Activated naive CD4-positive, alpha-beta T cell treated with anti-CD3 and anti-CD28 coated beads for 36 hours (primary cell): Measurements from ENCODE around the gene ARHGAP6. TPM values are rescaled to one million over a fixed set of nuclear protein-coding genes. Genes with fewer than 3 reads are reported as not detected.
"Not testable (repeated sequence)": the region's sequence is repeated elsewhere in the genome, so short reads cannot be mapped to it uniquely, and the experiment has no call there.

Source experiments
- CTCF ChIA-PET: fragments of 350-600 bp; sonication (Branson Sonifier 250); formaldehyde crosslinking; loops from one replicate; lab custom pipeline; 2021; ENCODE audit warnings: antibody characterized with exemption; lab: Charles Lee
- DNase-seq: peaks from one replicate; pipeline ENCODE4 v3.0.0-alpha.2; 2020
- H3K27ac Mint-ChIP-seq: one replicate; pipeline ENCODE4 v1.8.0; 2021; ENCODE audit warnings: mild to moderate bottlenecking, mixed read lengths
- H3K27me3 Mint-ChIP-seq: one replicate; pipeline ENCODE4 v1.8.0; 2021; ENCODE audit warnings: low read depth, mixed read lengths
- H3K36me3 Mint-ChIP-seq: one replicate; pipeline ENCODE4 v1.8.0; 2021; ENCODE audit warnings: low read depth, mixed read lengths
- H3K4me1 Mint-ChIP-seq: one replicate; pipeline ENCODE4 v1.8.0; 2021; ENCODE audit warnings: low read depth, mixed read lengths
- H3K4me3 Mint-ChIP-seq: one replicate; pipeline ENCODE4 v1.8.0; 2021; ENCODE audit warnings: mild to moderate bottlenecking, moderate library complexity, mixed read lengths
- H3K9me3 Mint-ChIP-seq: one replicate; pipeline ENCODE4 v1.8.0; 2021; ENCODE audit warnings: mixed read lengths
- intact Hi-C: fragments of 100-400 bp; cut with micrococcal nuclease; formaldehyde crosslinking; loops from one replicate; pipeline ENCODE4 v1.15.1; 2023
- total RNA-seq, 2 experiments: library from RNA; stranded (reverse); gene quantifications; one replicate each; pipeline ENCODE4 v1.2.3, GENCODE V29; 2021

The ARHGAP6 gene
- total RNA-seq, 2 experiments from 2014 or later = not detected

- CTCF ChIA-PET = no interaction called here
- intact Hi-C loops = no loop called here
- Mint-ChIP-seq H3K27me3 (peaks cover 2% of the 10 kb centered on the region), H3K9me3 (peaks cover 5% of the 10 kb centered on the region), H3K27ac (no peak overlapping the region), H3K4me3 (no peak overlapping the region), H3K4me1 (no peaks in the 10 kb centered on the region), H3K36me3 (no peaks in the 10 kb centered on the region)
- no peak for DNase-seq
These were observed 36.0 kb downstream of the ARHGAP6 start for GRCh38 chrX:11629593-11630211.

DNA sequence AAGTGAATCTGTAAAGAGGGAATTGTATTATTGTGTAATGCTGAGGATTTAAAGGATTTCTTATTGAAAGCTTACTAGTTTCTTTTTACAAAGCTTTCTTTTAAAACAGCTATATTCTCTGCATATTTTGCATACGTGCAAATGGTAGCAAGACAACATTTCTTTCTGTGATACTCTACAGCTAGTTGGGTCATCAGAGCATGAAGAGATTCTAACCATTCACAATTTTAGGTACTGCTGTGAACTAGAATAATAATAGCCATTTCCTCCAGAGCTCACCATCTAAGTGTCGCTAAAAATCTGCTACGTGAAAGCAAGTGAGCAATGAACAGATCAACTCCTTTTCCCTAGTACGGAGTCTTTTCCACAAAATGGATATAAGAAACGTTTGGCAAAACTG is 37.3 kb downstream of the ARHGAP6 start:
- no peak for DNase-seq
- no peaks in the 10 kb centered on the region for H3K4me1 Mint-ChIP-seq
- intact Hi-C loops = no loop called here
- H3K9me3 Mint-ChIP-seq = peaks cover 7% of the 10 kb centered on the region
- H3K27ac Mint-ChIP-seq = no peak overlapping the region
- CTCF ChIA-PET = no interaction called here
- no peaks in the 10 kb centered on the region for H3K36me3 Mint-ChIP-seq
- no peak overlapping the region for H3K4me3 Mint-ChIP-seq
- H3K27me3 Mint-ChIP-seq = peaks cover 2% of the 10 kb centered on the region

- Mint-ChIP-seq H3K36me3 (no peaks in the 10 kb centered on the region), H3K4me3 (no peak overlapping the region), H3K27ac (no peak overlapping the region), H3K9me3 (peaks cover 7% of the 10 kb centered on the region), H3K4me1 (no peaks in the 10 kb centered on the region), H3K27me3 (peaks cover 2% of the 10 kb centered on the region)
- CTCF ChIA-PET = no interaction called here
- intact Hi-C loops = no loop called here
- no peak for DNase-seq
These were observed 39.4 kb downstream of the ARHGAP6 start for GRCh38 chrX:11626351-11626750.

DNA sequence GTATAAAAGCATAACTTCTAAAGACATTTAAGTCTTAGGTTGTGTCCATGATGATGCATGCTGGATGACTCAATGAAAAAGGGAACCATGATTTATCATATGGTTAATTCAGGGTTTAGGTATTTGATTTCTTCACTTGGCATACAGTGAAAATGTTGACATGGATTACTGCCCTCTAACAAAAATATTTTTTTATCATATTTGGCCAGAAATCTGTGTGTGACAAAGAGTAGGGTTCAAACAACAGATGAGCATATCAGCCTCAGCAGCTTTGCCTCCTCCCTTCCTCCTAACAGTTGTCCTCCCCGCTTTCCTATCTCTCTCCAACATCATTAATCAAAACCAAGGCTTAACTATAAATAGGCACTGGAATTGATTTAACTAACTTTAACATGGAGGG is 46.3 kb downstream of the ARHGAP6 start:
- Mint-ChIP-seq H3K4me3 (no peak overlapping the region), H3K27me3 (no peaks in the 10 kb centered on the region), H3K27ac (no peak overlapping the region), H3K4me1 (no peaks in the 10 kb centered on the region), H3K36me3 (no peaks in the 10 kb centered on the region), H3K9me3 (peaks cover 2% of the 10 kb centered on the region)
- intact Hi-C loops = no loop called here
- no peak for DNase-seq
- CTCF ChIA-PET = no interaction called here

DNA sequence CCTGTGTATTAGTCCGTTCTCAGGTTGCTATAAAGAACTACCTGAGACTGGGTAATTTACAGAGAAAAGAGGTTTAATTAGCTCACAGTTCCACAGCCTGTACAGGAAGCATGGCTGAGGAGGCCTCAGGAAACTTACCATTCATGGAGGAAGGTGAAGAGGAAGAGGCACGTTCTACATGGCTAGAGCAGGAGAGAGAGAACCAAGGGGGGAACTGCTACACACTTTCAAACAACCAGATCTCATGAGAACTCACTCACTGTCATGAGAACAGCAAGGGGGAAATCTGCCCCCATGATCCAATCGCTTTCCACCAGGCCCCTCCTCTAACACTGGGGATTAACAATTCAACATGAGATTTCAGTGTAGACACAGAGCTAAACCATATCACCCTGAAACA is 51.5 kb downstream of the ARHGAP6 start:
- H3K27me3 Mint-ChIP-seq, DNase-seq, H3K4me1 Mint-ChIP-seq, H3K9me3 Mint-ChIP-seq, H3K36me3 Mint-ChIP-seq, H3K27ac Mint-ChIP-seq, intact Hi-C loops, CTCF ChIA-PET, H3K4me3 Mint-ChIP-seq: not testable (repeated sequence)

GRCh38 chrX:11611965-11612364 is 53.8 kb downstream of the ARHGAP6 start:
- no peak for DNase-seq
- CTCF ChIA-PET = interaction anchor here (0.6 kb wide), 1 partner anchor 133 kb away, joined by 3 read pairs; no protein-coding TSS in a partner anchor
- no peak overlapping the region for H3K27ac Mint-ChIP-seq
- H3K9me3 Mint-ChIP-seq = no peaks in the 10 kb centered on the region
- H3K4me1 Mint-ChIP-seq = no peaks in the 10 kb centered on the region
- intact Hi-C loops = no loop called here
- peaks cover 3% of the 10 kb centered on the region for H3K27me3 Mint-ChIP-seq
- no peaks in the 10 kb centered on the region for H3K36me3 Mint-ChIP-seq
- H3K4me3 Mint-ChIP-seq = no peak overlapping the region

DNA sequence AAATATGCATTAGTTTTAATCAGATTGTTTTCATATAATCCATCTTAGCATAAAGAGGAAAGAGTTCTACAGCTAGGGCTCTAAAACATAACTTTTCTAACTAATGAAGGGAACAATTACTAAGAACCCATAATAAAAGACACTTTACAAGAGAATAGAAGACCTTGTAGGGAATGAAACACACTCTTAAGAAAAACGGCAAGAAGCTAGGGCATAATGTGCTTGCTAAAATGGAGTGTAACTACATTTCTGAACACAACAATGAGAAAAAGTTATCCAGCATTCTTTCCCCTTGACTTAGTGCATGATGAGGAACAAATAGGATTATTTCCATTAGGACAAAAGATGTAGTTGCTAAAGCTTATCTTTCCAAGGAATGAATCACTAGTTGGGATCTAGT is 54.6 kb downstream of the ARHGAP6 start:
- H3K36me3 Mint-ChIP-seq = no peaks in the 10 kb centered on the region
- H3K27ac Mint-ChIP-seq = no peak overlapping the region
- DNase-seq = no peak
- peaks cover 3% of the 10 kb centered on the region for H3K27me3 Mint-ChIP-seq
- intact Hi-C loops = no loop called here
- H3K9me3 Mint-ChIP-seq = no peaks in the 10 kb centered on the region
- H3K4me3 Mint-ChIP-seq = no peak overlapping the region
- H3K4me1 Mint-ChIP-seq = no peaks in the 10 kb centered on the region
- CTCF ChIA-PET = no interaction called here

DNA sequence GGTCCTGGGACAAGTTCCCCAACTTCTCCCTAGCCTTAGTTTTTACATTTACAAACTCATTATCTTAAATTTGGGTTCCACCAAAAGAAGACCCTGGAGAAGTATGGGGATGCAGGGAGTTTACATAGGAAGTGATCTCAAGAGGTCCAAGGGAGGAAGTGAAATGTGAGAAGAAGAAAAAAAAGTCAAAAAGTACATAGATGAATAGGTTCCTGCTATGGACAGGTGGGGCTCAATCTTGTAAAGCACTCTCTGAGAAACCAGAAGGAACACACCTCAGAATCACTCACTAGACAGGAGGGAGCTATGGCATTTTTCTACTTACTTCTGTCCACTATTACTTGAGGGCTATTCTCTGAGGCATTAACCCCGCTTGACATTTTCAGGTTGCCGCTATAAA is 56.6 kb downstream of the ARHGAP6 start:
- no peak for DNase-seq
- CTCF ChIA-PET = no interaction called here
- intact Hi-C loops = no loop called here
- Mint-ChIP-seq H3K4me3 (no peak overlapping the region), H3K9me3 (no peaks in the 10 kb centered on the region), H3K4me1 (no peaks in the 10 kb centered on the region), H3K27me3 (peaks cover 3% of the 10 kb centered on the region), H3K36me3 (no peaks in the 10 kb centered on the region), H3K27ac (no peak overlapping the region)

GRCh38 chrX:11606408-11606807 is 59.3 kb downstream of the ARHGAP6 start:
- Mint-ChIP-seq H3K27me3 (peaks cover 3% of the 10 kb centered on the region), H3K27ac (no peak overlapping the region), H3K4me1 (no peaks in the 10 kb centered on the region), H3K9me3 (no peaks in the 10 kb centered on the region), H3K4me3 (no peak overlapping the region), H3K36me3 (no peaks in the 10 kb centered on the region)
- no peak for DNase-seq
- CTCF ChIA-PET = no interaction called here
- intact Hi-C loops = no loop called here

DNA sequence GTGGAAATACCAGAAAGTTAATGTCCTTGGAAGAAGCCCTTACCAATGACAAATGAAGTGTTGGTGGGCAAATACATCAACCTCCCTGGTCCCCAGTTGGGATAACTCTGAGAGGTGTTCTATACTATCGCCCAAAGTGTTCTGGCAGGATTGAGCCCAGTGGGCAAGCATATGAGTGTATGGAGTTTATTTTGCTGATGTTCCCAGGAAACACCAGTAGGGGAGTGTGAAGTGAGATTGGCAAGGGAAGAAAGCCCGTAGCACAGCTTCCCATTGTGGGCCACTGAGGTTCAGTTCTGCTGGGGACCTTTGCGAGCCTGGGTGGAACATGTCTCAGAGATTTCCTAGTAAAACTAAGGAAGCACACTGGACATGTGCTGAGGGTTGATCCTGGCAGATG is 65.1 kb downstream of the ARHGAP6 start:
- no peaks in the 10 kb centered on the region for H3K4me1 Mint-ChIP-seq
- no peaks in the 10 kb centered on the region for H3K36me3 Mint-ChIP-seq
- no peaks in the 10 kb centered on the region for H3K9me3 Mint-ChIP-seq
- CTCF ChIA-PET = no interaction called here
- intact Hi-C loops = no loop called here
- H3K27me3 Mint-ChIP-seq = no peaks in the 10 kb centered on the region
- no peak for DNase-seq
- H3K4me3 Mint-ChIP-seq = no peak overlapping the region
- H3K27ac Mint-ChIP-seq = no peak overlapping the region

GRCh38 chrX:11597479-11597878 is 68.2 kb downstream of the ARHGAP6 start:
- Mint-ChIP-seq H3K4me1 (no peaks in the 10 kb centered on the region), H3K27ac (no peak overlapping the region), H3K9me3 (no peaks in the 10 kb centered on the region)

DNA sequence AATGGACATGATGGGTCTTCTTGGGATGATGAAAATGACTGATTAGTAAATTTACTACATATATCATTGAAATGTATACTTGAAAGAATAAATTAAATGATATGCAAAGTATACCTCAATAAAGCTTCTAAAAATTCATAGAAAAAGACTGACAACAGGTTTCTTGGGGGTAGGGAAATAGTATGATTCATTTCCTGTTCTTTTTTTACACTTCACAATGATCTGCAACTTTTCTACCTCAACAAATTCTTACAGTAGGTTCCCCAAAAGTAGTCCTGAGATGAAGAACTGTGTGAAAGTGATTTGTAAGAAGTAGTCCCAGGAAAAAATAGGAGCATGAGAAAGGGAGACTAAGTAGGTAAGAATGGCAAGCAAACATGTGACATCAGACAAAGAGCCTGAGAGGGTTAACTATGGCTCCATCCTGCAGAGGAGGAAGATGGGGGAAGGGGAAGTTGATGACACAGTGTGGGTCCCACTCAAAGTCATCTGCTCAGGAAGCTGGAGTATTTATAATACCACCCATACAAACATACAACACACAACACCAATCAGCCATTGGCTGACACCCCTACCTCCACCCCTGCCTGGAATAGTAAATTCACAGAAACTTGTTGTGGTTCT is 73.9 kb downstream of the ARHGAP6 start:
- H3K27me3 Mint-ChIP-seq = no peaks in the 10 kb centered on the region
- CTCF ChIA-PET = no interaction called here
- no peaks in the 10 kb centered on the region for H3K9me3 Mint-ChIP-seq
- no peaks in the 10 kb centered on the region for H3K36me3 Mint-ChIP-seq
- H3K4me3 Mint-ChIP-seq = no peak overlapping the region
- intact Hi-C loops = no loop called here
- H3K4me1 Mint-ChIP-seq = peaks cover 11% of the 10 kb centered on the region
- H3K27ac Mint-ChIP-seq = peak overlapping the region; percentile 75
- peak; percentile 7 for DNase-seq

More at GRCh38 chrX:11597479-11597878, 68.2 kb downstream of the ARHGAP6 start:
- intact Hi-C loops = no loop called here
- CTCF ChIA-PET = no interaction called here
- Mint-ChIP-seq H3K27me3 (no peaks in the 10 kb centered on the region), H3K36me3 (no peaks in the 10 kb centered on the region), H3K4me3 (no peak overlapping the region)
- no peak for DNase-seq

DNA sequence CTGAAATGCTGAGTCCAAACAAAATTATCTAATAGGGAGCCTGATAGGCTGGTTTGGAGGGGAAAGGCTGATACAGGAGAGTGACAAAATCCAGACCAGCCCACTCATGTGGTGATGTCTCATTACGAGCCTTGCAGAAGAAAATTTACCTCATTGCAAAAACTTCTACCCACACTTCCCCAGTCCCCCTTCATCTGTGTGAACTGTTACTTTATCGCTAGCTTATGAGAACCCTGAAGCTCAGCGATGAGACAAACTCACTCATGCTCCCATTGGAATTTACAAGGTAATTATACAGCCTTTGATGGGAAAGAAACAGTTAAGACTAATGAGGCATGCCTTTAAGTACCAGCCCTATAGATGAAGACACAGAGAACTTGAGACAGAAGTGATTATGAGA is 76.1 kb downstream of the ARHGAP6 start:
- Mint-ChIP-seq H3K27me3 (no peaks in the 10 kb centered on the region), H3K36me3 (no peaks in the 10 kb centered on the region), H3K4me3 (no peak overlapping the region), H3K4me1 (peaks cover 11% of the 10 kb centered on the region), H3K27ac (no peak overlapping the region), H3K9me3 (no peaks in the 10 kb centered on the region)
- intact Hi-C loops = no loop called here
- CTCF ChIA-PET = no interaction called here
- no peak for DNase-seq
